IMR-90 (cell line): ENCODE results near the gene FERD3L. TPM values are rescaled to one million over a fixed set of nuclear protein-coding genes. Genes with fewer than 3 reads are reported as not detected.

Source experiments
- ATAC-seq: fragments of 200-7000 bp; cut with Tn5 transposase; 2 replicates; pipeline ENCODE4 v1.9.1; 2020; ENCODE audit warnings: low read depth, mild to moderate bottlenecking, moderate library complexity
- BruUV-seq: library from RNA; stranded (reverse); fragments of 400-500 nt; replicated peaks from 2 replicates; lab custom pipeline; 2021; lab: Mats Ljungman, UMichigan
- CTCF ChIA-PET: fragments of 300-600 bp; formaldehyde crosslinking; extraction: SDS; loops from one replicate; lab custom pipeline; 2021; ENCODE audit warnings: antibody characterized with exemption; lab: Yijun Ruan, JAX
- POLR2A ChIA-PET: fragments of 300-600 bp; sonication (Branson Sonifier 250); formaldehyde crosslinking; loops from one replicate; lab custom pipeline; 2022; ENCODE audit warnings: antibody characterized with exemption; ENCODE audit not compliant: unreplicated experiment; lab: Charles Lee
- DNase-seq: peaks from one replicate; pipeline ENCODE4 v3.0.0; 2013
- H2AFZ ChIP-seq: replicated peaks from 2 replicates; pipeline ENCODE3; 2013; ENCODE audit warnings: low read length, mild to moderate bottlenecking; ENCODE audit not compliant: poor library complexity
- H2AK5ac ChIP-seq: 2 replicates; pipeline ENCODE4 v1.6.1; 2013; ENCODE audit warnings: low read depth, low read length, inconsistent platforms
- H2AK9ac ChIP-seq: replicated peaks from 2 replicates; pipeline ENCODE3; 2013; ENCODE audit warnings: mild to moderate bottlenecking, low read depth, low read length, moderate library complexity; ENCODE audit not compliant: poor library complexity
- H2BK120ac ChIP-seq: 2 replicates; pipeline ENCODE4 v1.6.1; 2013; ENCODE audit warnings: low read depth, low read length, inconsistent platforms
- H2BK15ac ChIP-seq: 3 replicates; pipeline ENCODE4 v1.6.1; 2013; ENCODE audit warnings: low read depth, low read length, inconsistent platforms
- H2BK20ac ChIP-seq: 2 replicates; pipeline ENCODE4 v1.6.1; 2013; ENCODE audit warnings: low read depth, mild to moderate bottlenecking, inconsistent platforms, low read length, moderate library complexity
- H2BK5ac ChIP-seq: 2 replicates; pipeline ENCODE4 v1.6.1; 2013; ENCODE audit warnings: mild to moderate bottlenecking, low read depth, low read length, inconsistent platforms; ENCODE audit not compliant: poor library complexity, severe bottlenecking
- H3K14ac ChIP-seq: replicated peaks from 2 replicates; pipeline ENCODE4 v1.6.1; 2013; ENCODE audit warnings: low read depth, low read length, inconsistent platforms
- H3K18ac ChIP-seq: 2 replicates; pipeline ENCODE4 v1.6.1; 2013; ENCODE audit warnings: low read depth, low read length, control low read depth
- H3K23ac ChIP-seq: 2 replicates; pipeline ENCODE4 v1.6.1; 2013; ENCODE audit warnings: low read depth, low read length, inconsistent platforms
- H3K27ac ChIP-seq: 2 replicates; pipeline ENCODE4 v1.5.1; 2013; ENCODE audit warnings: mild to moderate bottlenecking, control low read depth, low read length; ENCODE audit not compliant: insufficient read depth
- H3K27me3 ChIP-seq: 2 replicates; pipeline ENCODE4 v1.6.1; 2013; ENCODE audit warnings: low read length; ENCODE audit not compliant: control insufficient read depth, insufficient read depth
- H3K36me3 ChIP-seq: 2 replicates; pipeline ENCODE4 v1.6.1; 2013; ENCODE audit warnings: low read length, mixed read lengths; ENCODE audit not compliant: control insufficient read depth, insufficient read depth
- H3K4ac ChIP-seq: 2 replicates; pipeline ENCODE4 v1.6.1; 2013; ENCODE audit warnings: low read depth, low read length, inconsistent platforms
- H3K4me1 ChIP-seq: 2 replicates; pipeline ENCODE4 v1.6.1; 2013; ENCODE audit warnings: low read length, mixed read lengths; ENCODE audit not compliant: control insufficient read depth, insufficient read depth
- H3K4me2 ChIP-seq: 2 replicates; pipeline ENCODE4 v1.6.1; 2013; ENCODE audit warnings: low read depth, mild to moderate bottlenecking, control low read depth, low read length, moderate library complexity
- H3K4me3 ChIP-seq: 2 replicates; pipeline ENCODE4 v1.5.1; 2013; ENCODE audit warnings: low read depth, mild to moderate bottlenecking, control low read depth, low read length, moderate library complexity; ENCODE audit not compliant: insufficient read depth
- H3K56ac ChIP-seq: 2 replicates; pipeline ENCODE4 v1.6.1; 2013; ENCODE audit warnings: low read length, inconsistent platforms; ENCODE audit not compliant: insufficient read depth; ENCODE audit errors: extremely low read depth
- H3K79me1 ChIP-seq, 2 experiments: 2 replicates each; pipeline ENCODE4 v1.6.1; 2013; ENCODE audit warnings: low read length in 2 of 2, inconsistent platforms in 1 of 2, low read depth in 1 of 2
- H3K9ac ChIP-seq: 2 replicates; pipeline ENCODE4 v1.6.1; 2013; ENCODE audit warnings: low read depth, low read length, control low read depth
- H3K9me1 ChIP-seq: 2 replicates; pipeline ENCODE4 v1.6.1; 2013; ENCODE audit warnings: low read length, inconsistent platforms; ENCODE audit not compliant: insufficient read depth
- H3K9me3 ChIP-seq: 2 replicates; pipeline ENCODE4 v1.6.1; 2013; ENCODE audit warnings: low read length; ENCODE audit not compliant: control insufficient read depth, insufficient read depth
- H4K20me1 ChIP-seq: 2 replicates; pipeline ENCODE4 v1.6.1; 2013; ENCODE audit warnings: low read length, inconsistent platforms; ENCODE audit not compliant: insufficient read depth
- H4K5ac ChIP-seq: 2 replicates; pipeline ENCODE4 v1.6.1; 2013; ENCODE audit warnings: mild to moderate bottlenecking, low read depth, low read length, control low read depth
- H4K8ac ChIP-seq, 2 experiments: 2 replicates each; pipeline ENCODE4 v1.6.1; 2013; ENCODE audit warnings: low read depth in 2 of 2, low read length in 2 of 2, control low read depth in 1 of 2, inconsistent platforms in 1 of 2
- H4K91ac ChIP-seq: 2 replicates; pipeline ENCODE4 v1.6.1; 2013; ENCODE audit warnings: low read depth, low read length, inconsistent platforms; ENCODE audit not compliant: insufficient read depth
- BHLHE40 ChIP-seq: fragments of 150-350 bp; IDR thresholded peaks from 2 replicates; pipeline ENCODE4 v1.6.1; 2016; ENCODE audit warnings: mild to moderate bottlenecking, low read depth, low read length
- CTCF ChIP-seq: conservative IDR thresholded peaks from 2 replicates; pipeline ENCODE4 v1.5.1; 2012; ENCODE audit warnings: mild to moderate bottlenecking, low read depth, low read length, improper control_type of control experiment
- WGBS, 2 experiments: methylation state at CpG; one replicate each; pipeline versions ENCODE4 v1.1.5 to v1.1.7; 2013; ENCODE audit warnings: missing lambda C conversion rate in 2 of 2; ENCODE audit not compliant: insufficient read length in 1 of 2; ENCODE audit errors: extremely low coverage in 2 of 2; 5-methylcytosine and 5-hydroxymethylcytosine counted together
- dilution Hi-C: fragments of 300-500 bp; cut with HindIII; formaldehyde crosslinking; loops from one replicate; pipeline ENCODE4 v1.14.3; 2018; ENCODE audit warnings: low sequenced_read_pairs; ENCODE audit not compliant: unreplicated experiment
- in situ Hi-C: fragments of 300-500 bp; cut with MboI; formaldehyde crosslinking; loops from 3 replicates; pipeline ENCODE4 v1.14.3; 2019; ENCODE audit warnings: low sequenced_read_pairs, inconsistent platforms, mixed read lengths
- intact Hi-C: fragments of 100-400 bp; cut with micrococcal nuclease; formaldehyde crosslinking; loops from 2 replicates; pipeline ENCODE4 v1.10.0; 2022
- polyA plus RNA-seq, 3 experiments: library from polyadenylated mRNA; depleted of rRNA; stranded (reverse); fragments of >200 nt; gene quantifications; 2 replicates each; pipeline ENCODE4 v1.2.3, GENCODE V29; 2012; ENCODE audit warnings: low replicate concordance in 1 of 3
- total RNA-seq: library from RNA; depleted of rRNA; stranded (reverse); fragments of >200 nt; gene quantifications from 2 replicates; pipeline ENCODE4 v1.2.3, GENCODE V29; 2012

The FERD3L gene
- total and polyA plus RNA-seq, 2 of the 4 experiments (the other 2 are of a cell fraction): not detected

- peak overlapping the region; percentile 93 for H2BK5ac ChIP-seq
- in situ Hi-C loops: loop anchor here (10.0 to 25.0 kb wide), 2 partner anchors 422 to 754 kb away; no protein-coding TSS in a partner anchor
- no peaks in the 10 kb centered on the region for H3K9me3 ChIP-seq
- peak overlapping the region; percentile 98 for H3K14ac ChIP-seq
- peak overlapping the region; percentile 69 for H4K5ac ChIP-seq
- dilution Hi-C loops: no loop called here
- peak overlapping the region; percentile 89 for H3K18ac ChIP-seq
- TF ChIP-seq BHLHE40 (peak; percentile 26; the same call in 1 of the 2 replicates), CTCF (no peak)
- ChIA-PET POLR2A (no interaction called here), CTCF (no interaction called here)
- H3K4me2 ChIP-seq: peak overlapping the region; percentile 88
- H2AFZ ChIP-seq: peak overlapping the region; percentile 98
- DNase-seq (peak; percentile 50), ATAC-seq (peak; percentile 2)
- no peaks in the 10 kb centered on the region for H3K9me1 ChIP-seq
- H3K27ac ChIP-seq: peak overlapping the region; percentile 94
- peak overlapping the region; percentile 48 for H2AK5ac ChIP-seq
- H3K56ac ChIP-seq: peak overlapping the region; percentile 56
- peak overlapping the region; percentile 66; the same call in 1 of the 2 replicates for H2BK20ac ChIP-seq
- H2BK120ac ChIP-seq: peak overlapping the region; percentile 77
- no peaks in the 10 kb centered on the region for H3K27me3 ChIP-seq
- H3K9ac ChIP-seq: peak overlapping the region; percentile 91
- peaks cover 1% of the 10 kb centered on the region for H3K4me1 ChIP-seq
- H4K20me1 ChIP-seq: peaks cover 3% of the 10 kb centered on the region; the same call in 1 of the 2 replicates
- peak overlapping the region; percentile 94 for H2AK9ac ChIP-seq
- peak overlapping the region; percentile 65 to 84; a peak in 3 of 4 replicates for H4K8ac ChIP-seq
- peak overlapping the region; percentile 84 for H3K4ac ChIP-seq
- peak overlapping the region; percentile 82 for H4K91ac ChIP-seq
- peak overlapping the region; percentile 99 for H3K4me3 ChIP-seq
- peaks cover 13 to 42% of the 10 kb centered on the region in 2 experiments for H3K79me1 ChIP-seq
- H2BK15ac ChIP-seq: peak overlapping the region; percentile 3; the same call in 1 of the 3 replicates
- 1% methylated on average over 29 of the region's 70 CpGs; no CpG with 5 or more reads in 1 of the 2 experiments for WGBS, 2 experiments
- intact Hi-C loops: loop anchor here (1.0 to 10.0 kb wide), 4 partner anchors 224 to 423 kb away; no protein-coding TSS in a partner anchor
- peak overlapping the region; percentile 97 for H3K23ac ChIP-seq
- no peaks in the 10 kb centered on the region; the same call in 1 of the 2 replicates for H3K36me3 ChIP-seq
- TSS peak; percentile 59 for BruUV-seq
These were observed 28.8 kb downstream of the FERD3L start for GRCh38 chr7:19116121-19117090.
